Fibroblast of lung (primary cell): ENCODE results near the gene KLHL14. TPM values are rescaled to one million over a fixed set of nuclear protein-coding genes. Genes with fewer than 3 reads are reported as not detected.

ENCODE experiments used
- DNase-seq, 2 donors: peaks; one replicate each; pipeline versions ENCODE4 v3.0.0 to v3.0.0-alpha.2; 2010; ENCODE audit warnings: low read depth in 2 of 2
- H2AFZ ChIP-seq: 2 replicates; pipeline ENCODE4 v1.5.1; 2012; ENCODE audit warnings: low read length, control low read depth, inconsistent platforms
- H3K27ac ChIP-seq: 2 replicates; pipeline ENCODE4 v1.5.1; 2011; ENCODE audit warnings: low read length, control low read depth; ENCODE audit not compliant: insufficient read depth
- H3K27me3 ChIP-seq: 2 replicates; pipeline ENCODE4 v1.5.1; 2011; ENCODE audit warnings: mild to moderate bottlenecking, low read length; ENCODE audit not compliant: control insufficient read depth, insufficient read depth
- H3K36me3 ChIP-seq: 2 replicates; pipeline ENCODE4 v1.5.1; 2011; ENCODE audit warnings: low read length; ENCODE audit not compliant: control insufficient read depth, insufficient read depth
- H3K4me1 ChIP-seq: 2 replicates; pipeline ENCODE4 v1.5.1; 2011; ENCODE audit warnings: low read length; ENCODE audit not compliant: control insufficient read depth, insufficient read depth; ENCODE audit errors: extremely low read depth
- H3K4me2 ChIP-seq: 2 replicates; pipeline ENCODE4 v1.5.1; 2011; ENCODE audit warnings: low read length, control low read depth; ENCODE audit not compliant: insufficient read depth; ENCODE audit errors: extremely low read depth
- H3K4me3 ChIP-seq, 4 experiments: fragments of 200-600 bp in 1 of 4; sonication (generic) in 1 of 4; replicated peaks in 1 of 4; 2 replicates each; pipeline ENCODE4 v1.5.1; 2011 to 2016; ENCODE audit warnings: low read length in 4 of 4, low read depth in 3 of 4, mild to moderate bottlenecking in 3 of 4, control low read depth in 2 of 4, inconsistent platforms in 1 of 4, mixed read lengths in 1 of 4; ENCODE audit not compliant: insufficient read depth in 1 of 4; ENCODE audit errors: control extremely low read depth in 1 of 4
- H3K79me2 ChIP-seq: 2 replicates; pipeline ENCODE4 v1.5.1; 2012; ENCODE audit warnings: mild to moderate bottlenecking, low read length, inconsistent platforms; ENCODE audit not compliant: control insufficient read depth, insufficient read depth
- H3K9ac ChIP-seq: 2 replicates; pipeline ENCODE4 v1.5.1; 2011; ENCODE audit warnings: mild to moderate bottlenecking, low read length, control low read depth; ENCODE audit not compliant: insufficient read depth
- H3K9me3 ChIP-seq: 2 replicates; pipeline ENCODE4 v1.5.1; 2012; ENCODE audit warnings: low read depth, low read length; ENCODE audit not compliant: control insufficient read depth, insufficient read depth
- H4K20me1 ChIP-seq: 2 replicates; pipeline ENCODE4 v1.5.1; 2011; ENCODE audit warnings: low read length; ENCODE audit not compliant: control insufficient read depth, insufficient read depth; ENCODE audit errors: extremely low read depth
- CTCF ChIP-seq, 2 donors: IDR thresholded peaks in 1 of 2; conservative IDR thresholded peaks in 1 of 2; 1 replicate in 1 of 2; 2 replicates in 1 of 2; pipeline ENCODE4 v1.5.1; 2011 to 2012; ENCODE audit warnings: low read length in 2 of 2, control low read depth in 1 of 2, inconsistent platforms in 1 of 2, low read depth in 1 of 2, mild to moderate bottlenecking in 1 of 2
- EZH2 ChIP-seq: IDR thresholded peaks from 2 replicates; pipeline ENCODE4 v1.5.1; 2012; ENCODE audit warnings: low read length, control low read depth, mild to moderate bottlenecking; ENCODE audit errors: missing control alignments
- polyA plus RNA-seq, 2 donors: library from polyadenylated mRNA; depleted of rRNA in 1 of 2; stranded (reverse) in 1 of 2; unstranded in 1 of 2; fragments of >200 nt; gene quantifications; 2 replicates each; pipeline ENCODE4 v1.2.1, GENCODE V29; 2011 to 2012; ENCODE audit warnings: missing spikeins in 1 of 2
- total RNA-seq: library from RNA; depleted of rRNA; stranded (reverse); fragments of >200 nt; gene quantifications from 2 replicates; pipeline ENCODE4 v1.2.1, GENCODE V29; 2014

KLHL14 gene
- total and polyA plus RNA-seq, 2 donors (not counting 1 experiment from before 2014, with no cell fraction given) = not detected

GRCh38 chr18:32698153-32698552, 74.7 kb downstream of the KLHL14 start:
- no peak for TF ChIP-seq EZH2
- TF ChIP-seq CTCF (conservative IDR thresholded peaks at IDR 0.05 in 1 of 2, IDR thresholded peaks at IDR 0.05 in 1 of 2; ENCODE audit: low read depth in 1 of 2, low read length in 2 of 2) = no peak

GRCh38 chr18:32696376-32696775, 76.4 kb downstream of the KLHL14 start:
- Histone ChIP-seq H3K27ac (no peak overlapping the region), H4K20me1 (no peaks in the 10 kb centered on the region)
- TF ChIP-seq EZH2 (no peak), CTCF (conservative IDR thresholded peaks at IDR 0.05 in 1 of 2, IDR thresholded peaks at IDR 0.05 in 1 of 2; ENCODE audit: low read depth in 1 of 2, low read length in 2 of 2) (no peak)

More at GRCh38 chr18:32698153-32698552, 74.7 kb downstream of the KLHL14 start:
- Histone ChIP-seq H3K79me2 (no peaks in the 10 kb centered on the region), H4K20me1 (no peaks in the 10 kb centered on the region), H2AFZ (no peak overlapping the region), H3K9ac (no peak overlapping the region), H3K9me3 (no peaks in the 10 kb centered on the region), H3K4me3 (no peak overlapping the region), H3K4me1 (no peaks in the 10 kb centered on the region), H3K36me3 (no peaks in the 10 kb centered on the region), H3K4me2 (no peak overlapping the region), H3K27me3 (no peaks in the 10 kb centered on the region), H3K27ac (no peak overlapping the region)
- DNase-seq = no peak

GRCh38 chr18:32695534-32695933, 77.3 kb downstream of the KLHL14 start:
- H4K20me1 ChIP-seq = no peaks in the 10 kb centered on the region
- TF ChIP-seq EZH2 = no peak
- TF ChIP-seq CTCF (conservative IDR thresholded peaks at IDR 0.05 in 1 of 2, IDR thresholded peaks at IDR 0.05 in 1 of 2; ENCODE audit: low read depth in 1 of 2, low read length in 2 of 2) = no peak
- no peak overlapping the region for H3K4me3 ChIP-seq
- DNase-seq = no peak
- no peaks in the 10 kb centered on the region for H3K36me3 ChIP-seq
- no peak overlapping the region for H3K4me2 ChIP-seq
- H2AFZ ChIP-seq = no peak overlapping the region
- no peak overlapping the region for H3K9ac ChIP-seq
- H3K79me2 ChIP-seq = no peaks in the 10 kb centered on the region
- H3K4me1 ChIP-seq = no peaks in the 10 kb centered on the region
- H3K9me3 ChIP-seq = no peaks in the 10 kb centered on the region
- no peaks in the 10 kb centered on the region for H3K27me3 ChIP-seq
- H3K27ac ChIP-seq = no peak overlapping the region

More at GRCh38 chr18:32696376-32696775, 76.4 kb downstream of the KLHL14 start:
- no peaks in the 10 kb centered on the region for H3K79me2 ChIP-seq
- no peaks in the 10 kb centered on the region for H3K9me3 ChIP-seq
- no peaks in the 10 kb centered on the region for H3K27me3 ChIP-seq
- H3K4me1 ChIP-seq = no peaks in the 10 kb centered on the region
- H3K4me3 ChIP-seq = no peak overlapping the region
- H3K4me2 ChIP-seq = no peak overlapping the region
- H3K36me3 ChIP-seq = no peaks in the 10 kb centered on the region
- H2AFZ ChIP-seq = no peak overlapping the region
- DNase-seq = no peak
- no peak overlapping the region for H3K9ac ChIP-seq
